IMR-90 (cell line): ENCODE results near the gene NOXA1. TPM values are rescaled to one million over a fixed set of nuclear protein-coding genes. Genes with fewer than 3 reads are reported as not detected.

Experiments used
- ATAC-seq: fragments of 200-7000 bp; cut with Tn5 transposase; 2 replicates; pipeline ENCODE4 v1.9.1; 2020; ENCODE audit warnings: low read depth, mild to moderate bottlenecking, moderate library complexity
- BruUV-seq: library from RNA; stranded (reverse); fragments of 400-500 nt; replicated peaks from 2 replicates; lab custom pipeline; 2021; lab: Mats Ljungman, UMichigan
- CTCF ChIA-PET: fragments of 300-600 bp; formaldehyde crosslinking; extraction: SDS; loops from one replicate; lab custom pipeline; 2021; ENCODE audit warnings: antibody characterized with exemption; lab: Yijun Ruan, JAX
- POLR2A ChIA-PET: fragments of 300-600 bp; sonication (Branson Sonifier 250); formaldehyde crosslinking; loops from one replicate; lab custom pipeline; 2022; ENCODE audit warnings: antibody characterized with exemption; ENCODE audit not compliant: unreplicated experiment; lab: Charles Lee
- DNase-seq: peaks from one replicate; pipeline ENCODE4 v3.0.0; 2013
- H2AFZ ChIP-seq: replicated peaks from 2 replicates; pipeline ENCODE3; 2013; ENCODE audit warnings: low read length, mild to moderate bottlenecking; ENCODE audit not compliant: poor library complexity
- H2AK5ac ChIP-seq: 2 replicates; pipeline ENCODE4 v1.6.1; 2013; ENCODE audit warnings: low read depth, low read length, inconsistent platforms
- H2AK9ac ChIP-seq: replicated peaks from 2 replicates; pipeline ENCODE3; 2013; ENCODE audit warnings: mild to moderate bottlenecking, low read depth, low read length, moderate library complexity; ENCODE audit not compliant: poor library complexity
- H2BK120ac ChIP-seq: 2 replicates; pipeline ENCODE4 v1.6.1; 2013; ENCODE audit warnings: low read depth, low read length, inconsistent platforms
- H2BK15ac ChIP-seq: 3 replicates; pipeline ENCODE4 v1.6.1; 2013; ENCODE audit warnings: low read depth, low read length, inconsistent platforms
- H2BK20ac ChIP-seq: 2 replicates; pipeline ENCODE4 v1.6.1; 2013; ENCODE audit warnings: low read depth, mild to moderate bottlenecking, inconsistent platforms, low read length, moderate library complexity
- H2BK5ac ChIP-seq: 2 replicates; pipeline ENCODE4 v1.6.1; 2013; ENCODE audit warnings: mild to moderate bottlenecking, low read depth, low read length, inconsistent platforms; ENCODE audit not compliant: poor library complexity, severe bottlenecking
- H3K14ac ChIP-seq: replicated peaks from 2 replicates; pipeline ENCODE4 v1.6.1; 2013; ENCODE audit warnings: low read depth, low read length, inconsistent platforms
- H3K18ac ChIP-seq: 2 replicates; pipeline ENCODE4 v1.6.1; 2013; ENCODE audit warnings: low read depth, low read length, control low read depth
- H3K23ac ChIP-seq: 2 replicates; pipeline ENCODE4 v1.6.1; 2013; ENCODE audit warnings: low read depth, low read length, inconsistent platforms
- H3K27ac ChIP-seq: 2 replicates; pipeline ENCODE4 v1.5.1; 2013; ENCODE audit warnings: mild to moderate bottlenecking, control low read depth, low read length; ENCODE audit not compliant: insufficient read depth
- H3K27me3 ChIP-seq: 2 replicates; pipeline ENCODE4 v1.6.1; 2013; ENCODE audit warnings: low read length; ENCODE audit not compliant: control insufficient read depth, insufficient read depth
- H3K36me3 ChIP-seq: 2 replicates; pipeline ENCODE4 v1.6.1; 2013; ENCODE audit warnings: low read length, mixed read lengths; ENCODE audit not compliant: control insufficient read depth, insufficient read depth
- H3K4ac ChIP-seq: 2 replicates; pipeline ENCODE4 v1.6.1; 2013; ENCODE audit warnings: low read depth, low read length, inconsistent platforms
- H3K4me1 ChIP-seq: 2 replicates; pipeline ENCODE4 v1.6.1; 2013; ENCODE audit warnings: low read length, mixed read lengths; ENCODE audit not compliant: control insufficient read depth, insufficient read depth
- H3K4me2 ChIP-seq: 2 replicates; pipeline ENCODE4 v1.6.1; 2013; ENCODE audit warnings: low read depth, mild to moderate bottlenecking, control low read depth, low read length, moderate library complexity
- H3K4me3 ChIP-seq: 2 replicates; pipeline ENCODE4 v1.5.1; 2013; ENCODE audit warnings: low read depth, mild to moderate bottlenecking, control low read depth, low read length, moderate library complexity; ENCODE audit not compliant: insufficient read depth
- H3K56ac ChIP-seq: 2 replicates; pipeline ENCODE4 v1.6.1; 2013; ENCODE audit warnings: low read length, inconsistent platforms; ENCODE audit not compliant: insufficient read depth; ENCODE audit errors: extremely low read depth
- H3K79me1 ChIP-seq, 2 experiments: 2 replicates each; pipeline ENCODE4 v1.6.1; 2013; ENCODE audit warnings: low read length in 2 of 2, inconsistent platforms in 1 of 2, low read depth in 1 of 2
- H3K9ac ChIP-seq: 2 replicates; pipeline ENCODE4 v1.6.1; 2013; ENCODE audit warnings: low read depth, low read length, control low read depth
- H3K9me1 ChIP-seq: 2 replicates; pipeline ENCODE4 v1.6.1; 2013; ENCODE audit warnings: low read length, inconsistent platforms; ENCODE audit not compliant: insufficient read depth
- H3K9me3 ChIP-seq: 2 replicates; pipeline ENCODE4 v1.6.1; 2013; ENCODE audit warnings: low read length; ENCODE audit not compliant: control insufficient read depth, insufficient read depth
- H4K20me1 ChIP-seq: 2 replicates; pipeline ENCODE4 v1.6.1; 2013; ENCODE audit warnings: low read length, inconsistent platforms; ENCODE audit not compliant: insufficient read depth
- H4K5ac ChIP-seq: 2 replicates; pipeline ENCODE4 v1.6.1; 2013; ENCODE audit warnings: mild to moderate bottlenecking, low read depth, low read length, control low read depth
- H4K8ac ChIP-seq, 2 experiments: 2 replicates each; pipeline ENCODE4 v1.6.1; 2013; ENCODE audit warnings: low read depth in 2 of 2, low read length in 2 of 2, control low read depth in 1 of 2, inconsistent platforms in 1 of 2
- H4K91ac ChIP-seq: 2 replicates; pipeline ENCODE4 v1.6.1; 2013; ENCODE audit warnings: low read depth, low read length, inconsistent platforms; ENCODE audit not compliant: insufficient read depth
- CTCF ChIP-seq: conservative IDR thresholded peaks from 2 replicates; pipeline ENCODE4 v1.5.1; 2012; ENCODE audit warnings: mild to moderate bottlenecking, low read depth, low read length, improper control_type of control experiment
- MAFK ChIP-seq: IDR thresholded peaks from 2 replicates; pipeline ENCODE4 v1.6.1; 2012; ENCODE audit warnings: low read depth, low read length, improper control_type of control experiment
- MAZ ChIP-seq: IDR thresholded peaks from 2 replicates; pipeline ENCODE4 v1.6.1; 2012; ENCODE audit warnings: low read depth, mild to moderate bottlenecking, low read length, improper control_type of control experiment, moderate library complexity, borderline replicate concordance
- MXI1 ChIP-seq: IDR thresholded peaks from 2 replicates; pipeline ENCODE4 v1.6.1; 2012; ENCODE audit warnings: low read depth, mild to moderate bottlenecking, low read length, moderate library complexity, borderline replicate concordance
- POLR2A ChIP-seq: IDR thresholded peaks from 2 replicates; pipeline ENCODE4 v1.6.1; 2012; ENCODE audit warnings: mild to moderate bottlenecking, low read depth, low read length
- RAD21 ChIP-seq: IDR thresholded peaks from 2 replicates; pipeline ENCODE4 v1.6.1; 2012; ENCODE audit warnings: low read length, improper control_type of control experiment
- SMC3 ChIP-seq: fragments of 150-350 bp; IDR thresholded peaks from 2 replicates; pipeline ENCODE4 v1.6.1; 2016; ENCODE audit warnings: low read depth, mild to moderate bottlenecking, antibody characterized with exemption, low read length, moderate library complexity
- WGBS, 2 experiments: methylation state at CpG; one replicate each; pipeline versions ENCODE4 v1.1.5 to v1.1.7; 2013; ENCODE audit warnings: missing lambda C conversion rate in 2 of 2; ENCODE audit not compliant: insufficient read length in 1 of 2; ENCODE audit errors: extremely low coverage in 2 of 2; 5-methylcytosine and 5-hydroxymethylcytosine counted together
- dilution Hi-C: fragments of 300-500 bp; cut with HindIII; formaldehyde crosslinking; loops from one replicate; pipeline ENCODE4 v1.14.3; 2018; ENCODE audit warnings: low sequenced_read_pairs; ENCODE audit not compliant: unreplicated experiment
- in situ Hi-C: fragments of 300-500 bp; cut with MboI; formaldehyde crosslinking; loops from 3 replicates; pipeline ENCODE4 v1.14.3; 2019; ENCODE audit warnings: low sequenced_read_pairs, inconsistent platforms, mixed read lengths
- intact Hi-C: fragments of 100-400 bp; cut with micrococcal nuclease; formaldehyde crosslinking; loops from 2 replicates; pipeline ENCODE4 v1.10.0; 2022
- polyA plus RNA-seq, 3 experiments: library from polyadenylated mRNA; depleted of rRNA; stranded (reverse); fragments of >200 nt; gene quantifications; 2 replicates each; pipeline ENCODE4 v1.2.3, GENCODE V29; 2012; ENCODE audit warnings: low replicate concordance in 1 of 3
- total RNA-seq: library from RNA; depleted of rRNA; stranded (reverse); fragments of >200 nt; gene quantifications from 2 replicates; pipeline ENCODE4 v1.2.3, GENCODE V29; 2012

Gene NOXA1
- total and polyA plus RNA-seq, 2 of the 4 experiments (the other 2 are of a cell fraction): 0.17 TPM; not detected in 1

DNA sequence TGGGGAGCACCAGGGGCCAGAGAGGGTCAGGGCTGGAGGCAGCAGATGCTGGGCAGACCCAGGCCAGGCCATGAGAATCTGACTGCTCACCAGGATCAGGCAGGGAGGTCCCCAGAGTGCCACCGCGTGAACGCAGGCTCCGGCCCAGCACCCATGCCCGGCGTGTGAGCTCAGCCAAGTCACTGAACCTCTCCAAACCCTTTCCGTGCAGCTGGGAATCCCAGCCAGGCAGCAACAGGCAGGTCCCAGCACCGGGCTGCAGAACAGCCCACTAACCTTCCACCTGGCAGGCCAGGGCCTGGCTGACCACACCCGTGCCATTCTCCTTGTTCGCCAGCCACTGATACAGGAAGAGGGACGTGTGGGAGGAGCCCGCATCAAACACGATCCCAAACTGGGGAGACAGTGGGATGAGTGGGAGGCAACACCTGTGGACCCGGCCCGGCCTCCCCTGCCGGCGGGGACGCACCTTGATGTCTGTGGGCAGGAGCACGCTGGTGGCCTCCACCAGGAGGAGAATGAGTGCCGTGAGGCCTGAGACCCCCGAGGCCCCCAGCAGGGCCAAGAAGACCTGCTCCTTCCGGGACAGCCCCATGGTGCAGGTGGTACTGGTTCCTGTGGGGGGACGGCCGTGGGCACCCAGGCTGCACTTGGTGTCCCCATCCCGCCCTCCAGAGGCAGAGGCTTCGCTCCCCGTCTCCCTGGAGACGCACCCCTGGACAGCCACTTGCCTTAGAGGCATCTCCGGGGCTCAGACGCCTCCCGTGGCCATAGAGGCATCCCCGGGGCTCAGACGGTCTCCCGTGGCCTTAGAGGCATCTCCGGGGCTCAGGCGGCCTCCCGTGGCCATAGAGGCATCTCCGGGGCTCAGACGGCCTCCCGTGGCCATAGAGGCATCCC is 14.7 kb downstream of the NOXA1 start:
- H2BK15ac ChIP-seq: no peak overlapping the region
- no peak overlapping the region for H3K9ac ChIP-seq

More for the DNA sequence above, 14.7 kb downstream of the NOXA1 start:
- DNase-seq (no peak), ATAC-seq (no peak)
- Histone ChIP-seq H3K79me1 (no peaks in the 10 kb centered on the region), H3K4me2 (no peak overlapping the region), H3K27ac (no peak overlapping the region), H3K4ac (no peak overlapping the region), H2AFZ (no peak overlapping the region), H3K27me3 (peaks cover 3% of the 10 kb centered on the region; the same call in 1 of the 2 replicates), H2BK20ac (no peak overlapping the region), H4K8ac (no peak overlapping the region), H4K5ac (no peak overlapping the region), H3K23ac (no peak overlapping the region), H3K4me3 (no peak overlapping the region), H2AK9ac (peak overlapping the region; percentile 26), H2BK120ac (no peak overlapping the region), H4K20me1 (no peaks in the 10 kb centered on the region), H3K14ac (no peak overlapping the region), H3K4me1 (peaks cover 3% of the 10 kb centered on the region), H3K18ac (no peak overlapping the region), H3K9me3 (no peaks in the 10 kb centered on the region), H3K56ac (no peak overlapping the region), H3K9me1 (no peaks in the 10 kb centered on the region), H2AK5ac (no peak overlapping the region), H3K36me3 (no peaks in the 10 kb centered on the region), H4K91ac (no peak overlapping the region), H2BK5ac (no peak overlapping the region)
- dilution Hi-C loops: no loop called here
- POLR2A ChIA-PET: no interaction called here
- intact Hi-C loops: no loop called here
- CTCF ChIA-PET: no interaction called here
- in situ Hi-C loops: no loop called here
- TF ChIP-seq MXI1 (no peak), CTCF (no peak), RAD21 (no peak), MAZ (no peak), SMC3 (no peak), MAFK (no peak), POLR2A (no peak)
- no TSS peak for BruUV-seq
- 91% methylated on average over 25 of the region's 40 CpGs; no CpG with 5 or more reads in 1 of the 2 experiments for WGBS, 2 experiments
